HEK293 (cell line): Measurements from ENCODE around the gene FXYD6.

Experiments used
- CTCF ChIA-PET: fragments of 350-600 bp; formaldehyde crosslinking; extraction: SDS; loops from one replicate; lab custom pipeline; 2021; ENCODE audit warnings: antibody characterized with exemption; lab: Yijun Ruan, JAX
- POLR2A ChIA-PET: fragments of 300-600 bp; formaldehyde crosslinking; extraction: SDS; loops from one replicate; lab custom pipeline; 2020; ENCODE audit warnings: antibody characterized with exemption, inconsistent platforms; lab: Yijun Ruan, JAX
- H3K27ac ChIP-seq: fragments of 200-500 bp; sonication (Bioruptor generic); 2 replicates; pipeline ENCODE4 v1.5.1; 2014; ENCODE audit warnings: low read depth, low read length, control low read depth, inconsistent platforms; ENCODE audit errors: extremely low read depth
- H3K36me3 ChIP-seq, 2 experiments: fragments of 200-500 bp in 1 of 2; sonication (Bioruptor generic) in 1 of 2; 1 replicate in 1 of 2; 2 replicates in 1 of 2; pipeline ENCODE4 v1.5.1; 2014 to 2017; ENCODE audit warnings: inconsistent platforms in 2 of 2, low read length in 2 of 2; ENCODE audit not compliant: control insufficient read depth in 2 of 2, insufficient read depth in 1 of 2
- H3K4me1 ChIP-seq: fragments of 200-500 bp; sonication (Bioruptor generic); 2 replicates; pipeline ENCODE4 v1.5.1; 2014; ENCODE audit warnings: mild to moderate bottlenecking, low read length, inconsistent platforms; ENCODE audit not compliant: control insufficient read depth, insufficient read depth
- H3K4me3 ChIP-seq: 2 replicates; pipeline ENCODE4 v1.5.1; 2011; ENCODE audit warnings: low read depth, mild to moderate bottlenecking, control low read depth, low read length, moderate library complexity
- H3K9me3 ChIP-seq: fragments of 200-500 bp; sonication (Bioruptor generic); 2 replicates; pipeline ENCODE4 v1.5.1; 2014; ENCODE audit warnings: low read depth, low read length, inconsistent platforms; ENCODE audit not compliant: control insufficient read depth, insufficient read depth
- AEBP2 ChIP-seq: fragments of 450-650 bp; formaldehyde crosslinking; IDR thresholded peaks from 2 replicates; pipeline ENCODE4 v1.5.1; 2016; ENCODE audit warnings: missing biosample characterization, missing genetic modification characterization, borderline replicate concordance
- OVOL3 ChIP-seq: fragments of 450-650 bp; formaldehyde crosslinking; IDR thresholded peaks from 2 replicates; pipeline ENCODE4 v1.5.1; 2016; ENCODE audit warnings: missing biosample characterization, missing genetic modification characterization
- PRDM1 ChIP-seq: fragments of 450-650 bp; formaldehyde crosslinking; IDR thresholded peaks from 2 replicates; pipeline ENCODE4; 2016; ENCODE audit warnings: missing biosample characterization, missing genetic modification characterization
- REST ChIP-seq: fragments of 450-650 bp; formaldehyde crosslinking; IDR thresholded peaks from 2 replicates; pipeline ENCODE4 v1.5.1; 2016; ENCODE audit warnings: missing biosample characterization, missing genetic modification characterization
- TRIM28 ChIP-seq: IDR thresholded peaks from 2 replicates; pipeline ENCODE4 v1.6.1; 2011; ENCODE audit warnings: low read length, control low read depth, borderline replicate concordance
- ZBTB6 ChIP-seq: fragments of 450-650 bp; formaldehyde crosslinking; IDR thresholded peaks from 2 replicates; pipeline ENCODE4 v1.5.1; 2017; ENCODE audit warnings: missing biosample characterization, missing genetic modification characterization
- ZNF239 ChIP-seq: fragments of 450-650 bp; formaldehyde crosslinking; IDR thresholded peaks from 2 replicates; pipeline ENCODE4 v1.5.1; 2016; ENCODE audit warnings: missing biosample characterization, missing genetic modification characterization
- ZNF274 ChIP-seq, 2 experiments: fragments of 200-500 bp in 1 of 2; fragments of 450-650 bp in 1 of 2; sonication (Bioruptor generic) in 1 of 2; formaldehyde crosslinking in 1 of 2; IDR thresholded peaks; 2 replicates each; pipeline versions ENCODE4 v1.5.1 to v1.6.1; 2014 to 2016; ENCODE audit warnings: borderline replicate concordance in 1 of 2, inconsistent platforms in 1 of 2, low read length in 1 of 2, missing biosample characterization in 1 of 2, missing genetic modification characterization in 1 of 2
- ZNF350 ChIP-seq: fragments of 450-650 bp; formaldehyde crosslinking; IDR thresholded peaks from 2 replicates; pipeline ENCODE4 v1.5.0; 2017; ENCODE audit warnings: missing biosample characterization, mild to moderate bottlenecking, missing genetic modification characterization
- ZNF362 ChIP-seq: fragments of 450-650 bp; formaldehyde crosslinking; IDR thresholded peaks from 2 replicates; pipeline ENCODE4 v1.5.1; 2016; ENCODE audit warnings: missing biosample characterization, missing genetic modification characterization
- ZNF398 ChIP-seq: fragments of 450-650 bp; formaldehyde crosslinking; IDR thresholded peaks from 2 replicates; pipeline ENCODE4 v1.5.1; 2017; ENCODE audit warnings: missing biosample characterization, missing genetic modification characterization
- ZNF473 ChIP-seq: fragments of 450-650 bp; formaldehyde crosslinking; IDR thresholded peaks from 2 replicates; pipeline ENCODE4 v1.5.1; 2017; ENCODE audit warnings: missing biosample characterization, missing genetic modification characterization
- ZNF548 ChIP-seq: fragments of 450-650 bp; formaldehyde crosslinking; IDR thresholded peaks from 2 replicates; pipeline ENCODE4 v1.5.1; 2016; ENCODE audit warnings: missing biosample characterization, missing genetic modification characterization
- ZNF785 ChIP-seq: fragments of 450-650 bp; formaldehyde crosslinking; IDR thresholded peaks from 2 replicates; pipeline ENCODE4 v1.5.1; 2016; ENCODE audit warnings: missing biosample characterization, missing genetic modification characterization
- TF ChIP-seq, protein P1 (sequence below): fragments of 450-650 bp; formaldehyde crosslinking; optimal IDR thresholded peaks from 2 replicates; pipeline ENCODE3; 2016; ENCODE audit warnings: missing biosample characterization, mild to moderate bottlenecking, missing genetic modification characterization

FXYD6 gene

GRCh38 chr11:117842131-117842941 is 34.1 kb downstream of the FXYD6 start:
- CTCF ChIA-PET, result interaction anchor here (0.6 to 5.4 kb wide), 12 partner anchors 11 to 211 kb away, joined by 3 to 169 read pairs (median 8); no protein-coding TSS in a partner anchor
- no peak overlapping the region for H3K27ac ChIP-seq
- H3K4me3 ChIP-seq, result no peak overlapping the region
- POLR2A ChIA-PET, result no interaction called here
- H3K4me1 ChIP-seq, result no peaks in the 10 kb centered on the region
- no peaks in the 10 kb centered on the region for H3K9me3 ChIP-seq
- no peaks in the 10 kb centered on the region for H3K36me3 ChIP-seq
- TF ChIP-seq AEBP2 (no peak), ZNF473 (no peak), OVOL3 (no peak), ZBTB6 (tag by site-specific recombination) (no peak), PRDM1 (tag by site-specific recombination) (no peak), ZNF398 (no peak), ZNF239 (tag by site-specific recombination) (no peak), ZNF785 (tag by site-specific recombination) (no peak), ZNF362 (no peak), ZNF274 (IDR thresholded peaks at IDR 0.05; ENCODE audit: low read length) (no peak), ZNF274 (tag by site-specific recombination; IDR thresholded peaks at IDR 0.05; ENCODE audit: borderline replicate concordance) (no peak), ZNF350 (no peak), REST (tag by site-specific recombination) (no peak), ZNF548 (tag by site-specific recombination) (no peak), TRIM28 (no peak)
- TF ChIP-seq, protein P1, sequence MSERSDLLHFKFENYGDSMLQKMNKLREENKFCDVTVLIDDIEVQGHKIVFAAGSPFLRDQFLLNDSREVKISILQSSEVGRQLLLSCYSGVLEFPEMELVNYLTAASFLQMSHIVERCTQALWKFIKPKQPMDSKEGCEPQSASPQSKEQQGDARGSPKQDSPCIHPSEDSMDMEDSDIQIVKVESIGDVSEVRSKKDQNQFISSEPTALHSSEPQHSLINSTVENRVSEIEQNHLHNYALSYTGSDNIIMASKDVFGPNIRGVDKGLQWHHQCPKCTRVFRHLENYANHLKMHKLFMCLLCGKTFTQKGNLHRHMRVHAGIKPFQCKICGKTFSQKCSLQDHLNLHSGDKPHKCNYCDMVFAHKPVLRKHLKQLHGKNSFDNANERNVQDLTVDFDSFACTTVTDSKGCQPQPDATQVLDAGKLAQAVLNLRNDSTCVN (tag by site-specific recombination), result no peak
- TF ChIP-seq, all 188 proteins: peak for 0
